Karpas-422 (cell line): Measurements from ENCODE around the gene VAMP5. TPM values are rescaled to one million over a fixed set of nuclear protein-coding genes. Genes with fewer than 3 reads are reported as not detected.

Experiments
- DNase-seq: peaks from one replicate; pipeline ENCODE4 v3.0.0-alpha.2; 2015
- H2AFZ ChIP-seq: fragments of 200-600 bp; sonication (generic); 2 replicates; pipeline ENCODE4 v1.6.1; 2014; ENCODE audit warnings: antibody characterized with exemption, low read length, mixed read lengths
- H3K27ac ChIP-seq: fragments of 200-600 bp; sonication (generic); 2 replicates; pipeline ENCODE4 v1.5.1; 2014; ENCODE audit warnings: mild to moderate bottlenecking, low read length, moderate library complexity
- H3K27me3 ChIP-seq: fragments of 200-600 bp; sonication (generic); 2 replicates; pipeline ENCODE4 v1.6.1; 2014; ENCODE audit warnings: low read length, mixed read lengths
- H3K36me3 ChIP-seq: fragments of 200-600 bp; sonication (generic); 2 replicates; pipeline ENCODE4 v1.6.1; 2014; ENCODE audit warnings: low read length, mixed read lengths; ENCODE audit not compliant: insufficient read depth
- H3K4me1 ChIP-seq: fragments of 200-600 bp; sonication (generic); 2 replicates; pipeline ENCODE4 v1.6.1; 2014; ENCODE audit warnings: mild to moderate bottlenecking, low read length, mixed read lengths
- H3K4me2 ChIP-seq: fragments of 200-600 bp; sonication (generic); 2 replicates; pipeline ENCODE4 v1.6.1; 2014; ENCODE audit warnings: low read length, low read depth, mild to moderate bottlenecking; ENCODE audit not compliant: poor library complexity, severe bottlenecking
- H3K4me3 ChIP-seq: fragments of 200-600 bp; sonication (generic); 2 replicates; pipeline ENCODE4 v1.5.1; 2014; ENCODE audit warnings: mild to moderate bottlenecking, antibody characterized with exemption, low read length, mixed read lengths
- H3K79me2 ChIP-seq: fragments of 200-600 bp; sonication (generic); 2 replicates; pipeline ENCODE4 v1.6.1; 2014; ENCODE audit warnings: mild to moderate bottlenecking, low read length, mixed read lengths
- H3K9ac ChIP-seq: fragments of 200-600 bp; sonication (generic); 2 replicates; pipeline ENCODE4 v1.6.0; 2014; ENCODE audit warnings: low read length
- H3K9me2 ChIP-seq: fragments of 200-600 bp; sonication (generic), shearing (Covaris generic); replicated peaks from 2 replicates; pipeline ENCODE4 v1.6.0; 2014; ENCODE audit warnings: mild to moderate bottlenecking, low read length, moderate library complexity; ENCODE audit not compliant: insufficient read depth
- H3K9me3 ChIP-seq: fragments of 300-700, 200-600 bp; sonication (generic); 2 replicates; pipeline ENCODE4 v1.6.1; 2014; ENCODE audit warnings: low read length, mixed read lengths
- H4K20me1 ChIP-seq: fragments of 200-600 bp; sonication (generic); 2 replicates; pipeline ENCODE4 v1.6.1; 2014; ENCODE audit warnings: mild to moderate bottlenecking, antibody characterized with exemption, low read length, low read depth; ENCODE audit not compliant: insufficient read depth
- total RNA-seq: library from RNA; depleted of rRNA; stranded (reverse); fragments of >200 nt; shearing (Covaris generic); gene quantifications from 2 replicates; pipeline ENCODE4 v1.2.3, GENCODE V29; 2014; ENCODE audit warnings: low replicate concordance

The VAMP5 gene
- total RNA-seq, 1 experiment from 2014 or later = not detected

- H3K79me2 ChIP-seq = peaks cover 12% of the 10 kb centered on the region; the same call in 1 of the 2 replicates
- no peak overlapping the region for H3K4me2 ChIP-seq
- peaks cover 13% of the 10 kb centered on the region; the same call in 1 of the 2 replicates for H3K36me3 ChIP-seq
- no peak overlapping the region for H3K9ac ChIP-seq
- H2AFZ ChIP-seq = no peak overlapping the region
- no peaks in the 10 kb centered on the region for H3K27me3 ChIP-seq
- no peaks in the 10 kb centered on the region for H3K9me2 ChIP-seq
- no peak overlapping the region for H3K27ac ChIP-seq
- no peaks in the 10 kb centered on the region for H3K9me3 ChIP-seq
- no peak for DNase-seq
- no peak overlapping the region for H3K4me3 ChIP-seq
- peaks cover 21% of the 10 kb centered on the region for H3K4me1 ChIP-seq
- H4K20me1 ChIP-seq = no peaks in the 10 kb centered on the region
Observed at GRCh38 chr2:85604568-85605339, 20.5 kb downstream of the VAMP5 start.

DNA sequence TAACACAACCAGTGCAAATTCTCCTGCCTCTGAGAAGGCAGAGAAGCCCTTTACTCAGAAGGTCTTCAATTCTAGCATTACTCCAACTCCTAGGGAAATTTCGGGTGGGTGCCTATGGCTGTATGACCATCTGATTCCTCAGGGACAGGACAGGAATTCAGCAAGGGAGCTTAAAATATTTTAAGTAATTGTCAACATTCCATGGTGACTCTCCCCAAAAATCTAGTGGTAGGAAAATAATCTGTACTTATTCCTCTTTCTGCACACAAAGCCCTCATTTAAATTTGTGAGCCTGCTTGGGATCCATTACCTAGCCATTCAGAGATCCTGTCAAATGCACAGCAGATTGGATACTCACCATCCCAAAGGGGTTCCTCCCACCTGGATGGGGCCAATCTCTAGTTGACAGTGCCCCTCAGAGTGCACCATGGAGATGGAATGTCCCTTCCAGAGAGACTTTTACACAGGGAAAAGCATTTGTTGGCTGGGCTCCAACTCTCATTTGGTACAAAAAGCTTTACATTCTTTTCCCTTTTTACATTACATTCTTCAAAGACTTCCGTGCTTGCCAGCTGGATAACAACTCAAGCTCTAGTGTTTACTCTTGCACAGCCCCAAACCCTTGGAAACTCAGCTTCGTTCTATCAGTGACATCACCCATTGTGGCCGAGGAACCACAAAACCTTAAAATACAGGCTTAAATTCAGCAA, 21.3 kb downstream of the VAMP5 start:
- no peaks in the 10 kb centered on the region for H3K9me2 ChIP-seq
- H4K20me1 ChIP-seq = no peaks in the 10 kb centered on the region
- H3K36me3 ChIP-seq = peaks cover 13% of the 10 kb centered on the region; the same call in 1 of the 2 replicates
- H2AFZ ChIP-seq = no peak overlapping the region
- no peak overlapping the region for H3K27ac ChIP-seq
- H3K4me2 ChIP-seq = no peak overlapping the region
- no peak overlapping the region for H3K4me3 ChIP-seq
- no peak overlapping the region for H3K9ac ChIP-seq
- no peaks in the 10 kb centered on the region for H3K9me3 ChIP-seq
- DNase-seq = no peak
- peaks cover 18% of the 10 kb centered on the region for H3K79me2 ChIP-seq
- H3K27me3 ChIP-seq = no peaks in the 10 kb centered on the region
- peaks cover 26% of the 10 kb centered on the region for H3K4me1 ChIP-seq

GRCh38 chr2:85606116-85606455, 21.9 kb downstream of the VAMP5 start:
- H3K9ac ChIP-seq = no peak overlapping the region

GRCh38 chr2:85607268-85608215, 23.3 kb downstream of the VAMP5 start:
- Histone ChIP-seq H3K9ac (no peak overlapping the region), H3K4me2 (no peak overlapping the region), H3K4me1 (peaks cover 27% of the 10 kb centered on the region), H3K9me3 (no peaks in the 10 kb centered on the region), H3K36me3 (peaks cover 13% of the 10 kb centered on the region; the same call in 1 of the 2 replicates), H4K20me1 (no peaks in the 10 kb centered on the region), H3K4me3 (no peak overlapping the region), H3K79me2 (peaks cover 34% of the 10 kb centered on the region), H2AFZ (no peak overlapping the region), H3K27me3 (no peaks in the 10 kb centered on the region), H3K9me2 (no peaks in the 10 kb centered on the region), H3K27ac (no peak overlapping the region)
- no peak for DNase-seq

More at GRCh38 chr2:85606116-85606455, 21.9 kb downstream of the VAMP5 start:
- Histone ChIP-seq H3K36me3 (peaks cover 13% of the 10 kb centered on the region; the same call in 1 of the 2 replicates), H3K27me3 (no peaks in the 10 kb centered on the region), H3K4me1 (peaks cover 29% of the 10 kb centered on the region), H4K20me1 (no peaks in the 10 kb centered on the region), H3K9me2 (no peaks in the 10 kb centered on the region), H3K4me2 (no peak overlapping the region), H3K27ac (no peak overlapping the region), H3K79me2 (peaks cover 22% of the 10 kb centered on the region), H3K4me3 (no peak overlapping the region), H3K9me3 (no peaks in the 10 kb centered on the region), H2AFZ (no peak overlapping the region)
- no peak for DNase-seq

- Histone ChIP-seq H3K36me3 (peaks cover 13% of the 10 kb centered on the region; the same call in 1 of the 2 replicates), H3K4me3 (peak overlapping the region; percentile 81), H4K20me1 (no peaks in the 10 kb centered on the region), H3K9ac (peak overlapping the region; percentile 93), H3K79me2 (peaks cover 43% of the 10 kb centered on the region), H3K9me3 (no peaks in the 10 kb centered on the region), H3K27me3 (no peaks in the 10 kb centered on the region), H3K4me1 (peaks cover 23% of the 10 kb centered on the region), H3K9me2 (no peaks in the 10 kb centered on the region), H3K4me2 (peak overlapping the region; percentile 90), H2AFZ (peak overlapping the region; percentile 58), H3K27ac (peak overlapping the region; percentile 29; the same call in 1 of the 2 replicates)
- DNase-seq = no peak
Observed at GRCh38 chr2:85611217-85611704, 27.0 kb downstream of the VAMP5 start.

DNA sequence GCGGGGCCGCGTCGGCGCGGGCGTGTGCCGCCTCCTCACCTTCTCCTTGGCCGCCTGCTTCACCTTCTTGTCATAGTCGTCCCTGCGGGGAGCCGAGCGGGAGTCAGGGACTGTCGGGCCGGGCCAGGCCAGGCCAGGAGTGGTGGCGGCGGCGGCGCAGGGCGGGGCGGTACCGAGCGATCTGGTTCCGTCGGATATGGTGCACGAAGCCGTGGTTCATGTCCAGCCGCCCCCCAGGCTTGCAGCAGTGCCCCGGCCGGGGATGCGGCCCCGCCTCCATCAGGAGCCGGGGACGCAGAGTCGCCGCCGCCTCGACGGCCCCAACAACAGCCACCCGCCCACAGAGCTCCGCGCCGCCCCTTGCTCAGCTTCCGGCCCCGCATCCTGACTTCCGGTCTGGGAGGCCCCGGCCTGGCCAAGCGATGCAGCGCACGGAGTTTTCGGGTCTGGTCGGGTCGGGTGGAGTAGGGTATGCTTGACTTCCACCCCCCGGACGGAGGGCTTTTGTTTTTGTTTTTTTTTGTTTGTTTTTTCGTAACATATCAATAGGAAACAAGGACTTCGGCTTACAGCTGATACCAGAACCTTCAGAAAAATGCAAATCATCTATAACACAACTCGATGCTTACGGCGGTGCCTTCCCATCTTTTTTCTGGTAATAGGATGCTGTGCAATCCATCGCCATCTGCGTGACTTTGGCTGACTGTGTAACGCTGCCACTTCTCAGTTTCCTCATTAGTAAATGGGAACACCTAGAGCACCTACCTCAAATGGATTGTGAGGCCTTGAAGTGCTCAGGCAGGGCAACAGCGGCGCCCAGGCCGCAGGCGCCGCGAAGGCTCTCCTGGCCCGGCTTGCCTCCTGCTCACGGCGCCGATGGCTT, 27.7 kb downstream of the VAMP5 start, which contains the start of gene C2orf68:
Gene C2orf68, minus strand, starts transcription at position 362 of the 883 bp plus-strand sequence. Its CDS starts 82 bp downstream, at position 280.
- Histone ChIP-seq H4K20me1 (peaks cover 3% of the 10 kb centered on the region), H3K9me2 (no peaks in the 10 kb centered on the region), H3K4me2 (peak within 1 kb of the TSS; percentile 90), H3K27me3 (no peaks in the 10 kb centered on the region), H3K27ac (peak within 1 kb of the TSS; percentile 82), H3K4me3 (peak within 1 kb of the TSS; percentile 81), H3K4me1 (peaks cover 25% of the 10 kb centered on the region), H3K9ac (peak within 1 kb of the TSS; percentile 93), H3K36me3 (peaks cover 13% of the 10 kb centered on the region; the same call in 1 of the 2 replicates), H2AFZ (peak within 1 kb of the TSS; percentile 58), H3K79me2 (peaks cover 50% of the 10 kb centered on the region), H3K9me3 (no peaks in the 10 kb centered on the region)
- DNase-seq = peak; percentile 99
